Left hindlimb (tissue), 1 donor: Measurements from ENCODE around the gene PABPN1L.

Source experiments
- DNase-seq: peaks from one replicate; pipeline ENCODE4 v3.0.0-alpha.2; 2018

Gene PABPN1L

DNA sequence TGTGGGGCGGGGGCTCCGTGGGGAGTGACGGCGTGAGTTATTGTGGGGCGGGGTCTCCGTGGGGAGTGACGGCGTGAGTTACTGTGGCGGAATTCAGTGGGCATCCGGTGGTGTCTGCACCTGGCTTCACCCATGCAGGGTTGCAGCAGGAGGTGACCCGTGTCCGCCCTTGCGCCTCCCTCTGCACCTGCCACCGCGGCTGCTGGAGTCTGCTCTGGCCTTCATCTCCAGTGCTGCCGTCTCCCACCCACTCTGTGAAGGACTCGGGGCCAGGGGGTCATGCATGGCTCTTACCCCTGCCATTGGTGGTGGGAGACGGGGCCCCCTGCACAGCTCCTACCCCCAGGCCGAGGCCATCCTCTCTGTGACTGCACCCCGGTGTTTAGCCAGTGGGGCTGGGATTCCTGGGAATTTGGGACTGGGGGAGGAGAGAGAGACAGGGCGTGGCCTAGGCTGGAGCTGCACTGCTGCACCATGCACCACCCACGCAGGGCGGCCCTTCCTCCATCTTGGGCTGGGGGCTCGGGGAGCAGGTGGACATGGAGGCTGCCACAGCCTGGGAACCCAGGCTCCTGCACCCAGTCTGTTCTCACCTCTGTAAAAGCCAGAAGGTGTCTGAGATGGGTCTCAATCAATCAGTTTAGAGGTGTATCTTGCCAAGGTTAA is 1.3 kb upstream of the PABPN1L start:
- no peak for DNase-seq

DNA sequence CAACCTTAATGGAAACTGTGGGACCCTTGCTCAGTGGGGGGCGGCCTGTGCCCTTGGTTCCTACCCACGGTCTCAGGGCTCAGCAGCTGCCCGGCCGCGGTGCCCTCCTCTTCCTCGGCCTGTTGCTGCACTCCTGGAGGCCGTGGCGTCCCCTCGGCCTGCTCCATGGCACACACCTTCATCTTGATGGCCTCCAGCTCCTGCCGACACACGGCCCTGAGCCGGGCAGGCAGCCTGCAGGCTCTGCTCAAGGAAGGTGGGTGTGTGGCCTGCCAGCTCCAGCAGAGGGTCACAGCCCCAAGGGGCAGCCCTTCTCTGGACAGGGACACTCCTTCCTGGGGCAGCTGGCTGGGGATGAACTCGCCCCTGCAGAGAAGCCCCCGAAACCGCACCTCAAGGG is 718 bp downstream of the PABPN1L start:
- no peak for DNase-seq

DNA sequence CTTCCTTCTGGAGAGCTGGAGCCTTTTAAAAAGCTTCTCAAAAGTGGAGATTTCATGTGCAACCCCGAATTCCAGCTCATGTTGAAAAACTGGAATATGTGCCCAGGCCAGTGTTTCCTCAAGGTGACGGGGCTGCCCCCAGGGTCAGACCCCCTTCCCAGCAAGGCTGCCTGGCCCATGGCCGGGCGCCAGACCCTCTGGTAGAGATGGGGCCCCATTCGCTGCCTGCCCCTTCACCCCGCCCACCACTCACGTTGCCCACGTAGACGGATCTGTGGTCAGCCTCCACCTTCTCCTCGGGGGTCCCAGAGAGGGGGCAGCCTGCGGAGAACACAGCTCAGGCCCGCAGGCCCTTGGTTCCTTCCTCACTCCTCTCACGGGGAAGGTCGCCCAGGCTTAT is 1.1 kb downstream of the PABPN1L start:
- no peak for DNase-seq

DNA sequence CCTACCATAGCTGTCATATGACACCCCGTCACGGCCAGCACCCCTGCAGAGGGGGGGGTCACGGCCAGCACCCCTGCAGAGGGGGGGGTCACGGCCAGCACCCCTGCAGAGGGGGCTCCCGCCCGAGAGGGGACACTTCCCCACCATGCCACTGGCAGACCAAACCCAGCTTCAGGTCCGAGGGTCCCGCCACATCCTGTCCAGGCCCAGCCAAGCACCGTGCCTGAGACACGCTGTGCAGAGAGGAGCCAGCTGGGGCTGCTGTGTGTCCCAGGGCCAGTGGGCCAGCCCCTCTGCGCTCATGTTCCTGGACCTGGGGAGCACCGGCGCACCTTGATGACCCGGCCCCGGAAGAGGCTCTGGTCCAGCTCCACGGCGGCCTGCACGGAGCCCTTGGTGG is 1.9 kb downstream of the PABPN1L start:
- DNase-seq: no peak

DNA sequence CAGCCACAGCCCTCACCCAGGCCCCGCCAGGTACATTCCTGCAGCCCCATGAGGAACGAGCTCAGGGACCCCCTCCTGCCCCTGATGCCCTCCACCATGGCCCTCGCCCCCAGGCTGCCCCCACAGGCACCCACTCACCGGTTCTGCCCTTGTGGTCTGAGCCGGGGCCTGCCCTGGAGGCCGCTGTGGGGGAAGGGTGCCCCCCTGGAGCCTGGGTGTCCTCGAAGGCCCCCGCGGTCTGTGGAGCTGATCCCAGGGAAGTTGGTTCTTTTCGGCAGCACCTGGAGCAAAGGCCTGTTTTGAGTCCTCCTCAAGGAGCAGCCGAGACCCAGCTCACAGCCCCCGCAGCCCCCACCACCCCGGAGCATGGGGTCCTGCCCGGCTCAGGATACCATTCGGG is 2.4 kb downstream of the PABPN1L start:
- DNase-seq: no peak

DNA sequence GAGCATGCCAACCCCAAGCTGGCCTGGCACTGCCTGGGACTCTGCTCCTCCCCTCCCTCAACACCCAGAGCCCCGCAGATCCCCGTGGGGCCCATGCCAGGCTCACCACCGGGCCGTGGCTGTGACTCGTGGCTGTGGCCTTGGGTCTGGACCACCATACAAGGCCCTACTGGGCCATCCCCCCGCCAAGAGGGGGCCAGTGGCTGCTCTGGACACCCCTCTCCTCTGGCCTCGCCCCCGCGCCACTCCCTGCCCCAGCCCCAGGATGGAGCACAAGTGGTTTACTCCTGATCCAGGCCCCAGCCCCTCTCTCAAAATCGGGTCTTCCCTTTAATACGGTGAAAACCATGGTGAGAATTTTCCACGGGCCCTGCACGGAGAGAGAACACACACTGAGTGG is 3.0 kb downstream of the PABPN1L start:
- DNase-seq: no peak

DNA sequence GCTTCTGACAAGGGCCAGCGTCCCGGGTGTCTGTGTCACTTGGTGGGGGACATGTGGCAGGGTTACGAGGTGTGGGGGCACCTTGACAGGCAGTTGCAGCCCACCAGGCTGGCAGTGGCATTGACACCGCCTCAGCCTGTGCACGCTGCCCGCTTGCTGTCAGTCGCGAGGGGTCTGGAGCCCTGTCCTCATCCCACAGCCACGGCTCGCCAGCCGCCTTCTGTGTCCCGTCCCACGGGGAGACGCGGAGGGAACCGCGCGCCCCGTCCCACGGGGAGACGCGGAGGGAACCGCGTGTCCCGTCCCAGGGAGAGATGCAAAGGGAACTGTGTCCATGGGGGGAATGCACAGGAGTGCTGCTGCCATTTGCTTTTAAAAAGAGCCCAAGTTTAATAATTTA is 3.5 kb downstream of the PABPN1L start:
- no peak for DNase-seq

DNA sequence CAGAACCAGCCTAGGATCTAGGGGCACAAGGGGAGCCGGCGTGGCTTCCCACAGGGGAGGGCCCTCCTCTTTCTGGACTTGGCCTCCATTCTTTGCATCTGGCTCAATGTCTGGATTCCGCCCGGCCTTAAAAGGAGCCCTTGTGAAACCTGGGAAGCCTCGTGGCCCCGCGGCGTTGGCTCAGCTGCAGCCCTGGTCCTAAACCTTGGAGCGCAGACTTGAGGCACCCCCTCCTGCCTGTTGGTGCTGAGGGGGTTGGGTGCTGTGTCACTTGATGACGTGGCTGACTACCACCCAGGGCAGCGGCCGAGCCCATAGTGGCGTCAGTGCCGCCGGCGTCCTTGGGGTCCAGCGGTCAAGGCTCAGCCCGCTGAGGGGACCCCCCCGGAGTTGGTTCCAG is 5.1 kb downstream of the PABPN1L start:
- no peak for DNase-seq

DNA sequence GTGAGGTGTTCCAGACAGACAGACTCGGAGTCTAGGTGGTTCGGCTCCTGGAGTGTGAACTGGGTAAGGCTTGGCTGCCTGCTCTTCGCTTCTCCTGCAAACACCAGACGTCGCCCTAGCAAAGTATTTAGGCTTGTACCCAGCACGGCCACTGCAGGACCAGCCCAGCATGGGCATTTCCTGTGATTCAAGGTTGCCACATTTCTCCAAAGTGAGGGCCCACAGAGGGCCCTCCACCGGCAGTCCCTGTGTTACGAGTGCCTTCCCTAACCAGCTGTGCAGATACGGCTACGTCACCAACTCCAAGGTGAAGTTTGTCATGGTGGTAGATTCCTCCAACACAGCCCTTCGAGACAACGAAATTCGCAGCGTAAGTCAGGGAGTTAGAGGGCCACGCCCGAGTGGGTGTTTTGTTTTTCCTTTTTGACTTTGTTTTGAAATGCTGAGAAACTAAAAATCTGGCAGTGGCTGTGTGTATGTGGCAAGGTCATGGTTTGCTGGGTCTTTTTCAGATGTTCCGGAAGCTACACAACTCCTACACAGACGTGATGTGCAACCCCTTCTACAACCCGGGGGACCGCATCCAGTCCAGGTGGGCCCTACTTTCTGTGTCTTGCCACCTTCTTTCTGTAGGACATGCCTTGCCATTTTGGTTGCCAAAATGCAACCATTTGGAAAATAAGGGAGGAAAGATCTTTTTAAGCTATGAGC is 6.9 kb downstream of the PABPN1L start:
- no peak for DNase-seq

DNA sequence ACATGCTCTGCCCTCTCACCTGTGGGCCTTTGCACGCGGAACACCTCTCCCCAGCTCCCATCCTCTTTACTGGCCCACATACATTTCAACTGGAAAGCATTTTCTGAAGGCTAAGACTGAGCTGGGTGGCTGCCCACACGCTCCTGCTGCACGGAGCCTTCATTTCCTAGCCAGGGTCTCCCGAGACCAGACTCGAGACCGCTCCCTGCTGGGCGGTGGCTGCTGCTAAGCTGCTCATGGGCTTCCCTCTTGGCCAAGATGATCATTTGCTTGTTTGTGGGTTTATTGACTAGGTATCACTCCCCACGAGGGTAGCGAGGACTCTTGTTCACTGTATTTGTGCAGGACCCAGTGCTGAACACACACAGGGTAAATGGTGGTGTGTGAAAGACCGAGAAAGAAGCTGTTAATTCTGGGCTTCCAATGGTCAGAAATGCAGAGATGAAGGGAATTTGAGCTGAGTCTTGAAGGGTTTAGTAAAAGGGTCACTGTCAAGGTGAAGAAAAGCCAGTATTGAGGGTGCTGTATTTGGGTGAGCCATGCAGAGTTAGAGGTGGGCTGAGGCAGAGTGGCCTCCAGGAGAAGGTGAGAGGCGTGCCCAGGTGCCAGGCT is 8.6 kb downstream of the PABPN1L start:
- peak; percentile 71 for DNase-seq

DNA sequence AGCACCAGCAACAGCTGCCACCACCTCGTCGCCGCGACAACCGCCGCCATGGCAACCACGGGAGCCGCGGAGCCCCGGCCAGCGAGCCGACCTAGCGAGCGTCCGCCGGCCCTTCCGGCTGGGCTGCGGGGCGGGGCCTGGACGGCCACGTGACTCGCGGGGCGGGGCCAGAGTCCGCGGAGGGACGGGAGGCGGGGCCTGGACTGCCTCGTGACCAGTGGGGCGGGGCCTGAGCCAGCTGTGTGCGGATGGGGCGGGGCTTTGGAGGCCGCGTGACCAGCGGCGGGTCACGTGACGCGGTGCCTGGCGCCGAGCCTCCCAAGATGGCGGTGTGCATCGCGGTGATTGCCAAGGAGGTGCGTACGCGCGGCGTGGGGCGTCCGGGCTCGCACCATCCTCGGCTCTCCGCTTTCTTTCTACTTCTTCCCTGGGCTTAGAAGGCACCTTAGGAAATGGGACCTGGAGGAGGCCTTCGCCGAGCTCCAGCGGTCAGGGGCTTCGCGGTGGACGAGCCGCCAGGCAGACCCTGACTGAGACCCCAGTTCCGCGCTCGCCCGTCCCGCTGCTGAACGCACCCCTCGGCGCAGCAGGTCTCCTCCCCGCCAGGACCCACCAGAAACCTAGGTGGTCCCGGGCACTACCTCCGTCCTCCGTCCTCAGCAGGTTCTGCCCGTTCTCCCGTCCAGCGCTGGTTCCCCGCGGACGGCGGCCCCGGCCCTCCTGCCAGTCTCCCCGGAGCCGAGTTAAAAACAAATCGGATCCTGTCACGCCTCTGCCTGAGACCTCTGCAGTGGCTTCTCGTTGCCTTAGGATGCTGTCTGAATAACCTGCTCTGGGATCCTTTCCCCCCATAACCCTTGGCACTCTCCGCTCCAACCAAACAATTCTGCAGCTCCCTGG is 9.4 kb downstream of the PABPN1L start, which contains the start of the genes GALNS and TRAPPC2L:
Gene GALNS, minus strand, starts transcription at position 120 of the 900 bp plus-strand sequence. Its CDS starts 70 bp downstream, at position 50.
Gene TRAPPC2L, plus strand, starts transcription at position 300 of the 900 bp plus-strand sequence. Its CDS starts 24 bp downstream, at position 324.
- peak; percentile 98 for DNase-seq

DNA sequence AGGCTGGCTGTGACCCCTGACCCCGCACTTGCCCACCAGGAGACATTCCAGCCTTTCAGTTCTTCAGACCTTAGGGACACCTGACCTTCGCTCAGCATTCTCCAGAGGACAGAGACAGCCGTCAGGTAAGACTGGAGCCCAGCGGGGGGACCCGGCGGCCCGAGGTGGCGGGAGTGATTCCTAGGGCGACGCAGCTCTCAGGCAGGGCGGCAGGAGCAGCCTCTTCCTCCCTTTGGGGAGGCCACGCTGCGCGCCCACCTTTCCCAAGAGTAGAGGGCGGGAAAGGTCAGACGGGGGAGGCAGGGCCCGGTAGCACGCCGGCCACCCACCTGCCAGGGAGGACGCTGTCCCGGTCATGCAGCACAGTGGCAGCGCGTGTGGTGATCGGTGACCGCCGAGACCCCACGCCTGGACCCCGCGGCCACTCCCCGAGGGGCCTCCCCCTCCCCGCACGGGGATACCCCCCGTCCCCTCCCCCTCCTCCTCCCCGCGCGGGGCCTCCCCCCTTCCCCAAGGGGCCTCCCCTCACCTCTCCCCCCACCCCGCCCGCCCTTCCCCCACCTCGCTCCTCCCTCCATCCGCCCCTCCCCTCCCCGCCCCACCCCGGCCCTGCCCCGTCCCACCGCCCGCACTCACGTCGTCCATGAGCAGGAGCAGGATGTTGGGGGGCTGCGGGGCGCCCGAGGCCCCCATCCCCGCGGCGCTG is 10.2 kb downstream of the PABPN1L start:
- no peak for DNase-seq

DNA sequence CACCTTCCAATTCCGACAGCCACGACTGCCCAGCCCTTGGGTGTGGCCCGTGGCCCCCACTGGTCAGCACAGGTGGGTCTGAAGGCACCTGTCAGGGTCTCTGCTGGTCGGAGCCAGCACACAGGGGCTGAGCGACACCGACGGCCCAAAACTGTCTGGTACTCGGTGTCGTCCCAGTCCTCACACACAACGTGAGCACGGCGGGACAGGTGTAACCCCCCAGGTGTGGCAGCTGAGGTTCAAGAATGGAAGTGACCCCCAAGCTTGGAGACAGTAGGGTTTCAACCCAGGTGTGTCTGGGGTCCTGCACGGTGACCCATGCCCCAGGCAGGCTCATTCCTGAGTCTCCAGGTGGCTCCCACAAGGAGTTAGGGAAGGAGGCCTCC is 10.7 kb downstream of the PABPN1L start:
- peak; percentile 39 for DNase-seq

DNA sequence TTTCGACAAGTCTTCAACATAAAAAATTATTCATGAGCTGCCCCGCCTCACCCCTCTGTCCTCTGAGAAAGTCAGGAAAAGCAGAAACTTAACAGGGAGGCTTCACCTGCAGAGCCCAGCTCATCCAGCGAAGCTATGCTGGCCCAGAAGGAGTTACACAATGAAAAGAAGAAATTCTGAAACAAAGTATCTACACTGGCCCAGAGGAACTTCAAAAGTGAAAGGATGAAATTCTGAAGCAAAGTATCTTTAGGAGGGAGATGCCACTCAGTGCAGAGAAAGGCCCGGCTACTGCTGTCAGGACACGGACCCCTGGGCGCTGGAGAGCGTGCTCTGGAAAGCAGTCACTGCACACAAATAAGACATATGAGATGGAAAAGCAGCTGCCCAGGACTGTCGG is 11.3 kb downstream of the PABPN1L start:
- no peak for DNase-seq

DNA sequence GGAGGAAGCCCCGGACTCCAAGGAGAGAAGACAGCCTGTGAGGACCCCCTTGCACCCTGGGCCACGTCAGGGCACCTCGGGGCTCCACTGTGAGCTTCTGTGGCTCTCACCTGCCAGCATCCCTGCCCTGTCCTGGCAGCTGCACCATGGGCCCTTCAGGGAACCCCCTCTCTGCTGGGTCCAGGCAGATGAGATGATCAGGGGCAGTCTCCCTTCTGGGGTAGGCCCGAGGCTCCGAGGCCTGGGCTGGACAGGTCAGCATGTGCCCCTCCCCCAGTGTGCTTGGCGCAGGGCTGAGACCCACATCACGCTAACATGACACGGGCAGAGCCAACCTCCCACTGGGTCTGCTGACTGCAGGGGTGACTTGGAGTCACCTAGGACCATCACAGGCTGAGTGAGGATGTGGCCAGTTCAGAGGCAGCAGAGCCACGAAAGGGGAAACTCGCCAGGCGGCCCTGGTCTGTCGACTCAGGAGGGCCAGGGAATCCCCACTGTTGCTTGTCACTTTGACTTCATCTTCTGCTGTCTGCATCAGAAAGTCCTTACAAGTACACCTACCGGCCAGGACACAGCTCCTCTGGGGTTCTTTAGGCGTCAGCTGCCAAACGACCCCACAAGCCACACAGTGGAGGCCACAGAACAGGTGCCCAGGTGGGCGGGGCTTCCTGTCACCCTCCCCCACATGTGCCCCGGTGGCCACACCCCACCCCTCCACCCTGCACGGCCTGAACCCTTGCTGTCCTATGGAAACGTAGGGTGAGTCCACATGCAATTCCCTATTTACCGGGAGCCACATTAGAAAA is 12.0 kb downstream of the PABPN1L start:
- no peak for DNase-seq

DNA sequence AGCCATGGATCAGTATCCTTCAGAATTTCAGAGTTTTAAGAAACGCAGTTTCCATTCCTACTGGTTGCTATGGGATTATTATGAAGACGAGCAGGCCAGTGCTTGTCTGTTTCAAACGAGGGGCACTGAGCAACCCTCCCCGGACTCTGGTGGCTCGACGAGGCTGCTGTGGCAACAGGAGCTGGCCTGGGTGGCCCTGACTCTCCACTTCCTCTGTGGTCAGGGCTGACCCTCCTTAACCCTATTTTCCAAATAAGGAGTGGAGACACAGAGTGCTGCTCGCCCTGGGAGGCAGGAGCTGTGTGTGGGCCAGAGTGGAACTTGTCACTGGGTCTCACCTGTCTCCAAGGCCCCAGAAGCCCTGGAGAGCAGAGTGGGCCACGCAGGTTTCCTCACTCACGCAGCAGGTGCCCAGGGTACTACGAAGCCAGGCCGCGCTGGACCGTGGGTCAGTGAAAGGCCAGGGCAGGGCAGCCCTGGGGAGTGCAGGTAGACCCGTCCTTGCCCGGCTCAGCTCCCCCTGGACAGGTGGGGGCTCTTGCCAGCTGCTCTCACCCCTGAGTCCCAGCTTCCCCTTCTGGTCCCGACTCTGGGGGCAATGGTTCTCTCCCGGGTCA is 13.0 kb downstream of the PABPN1L start:
- DNase-seq: no peak

DNA sequence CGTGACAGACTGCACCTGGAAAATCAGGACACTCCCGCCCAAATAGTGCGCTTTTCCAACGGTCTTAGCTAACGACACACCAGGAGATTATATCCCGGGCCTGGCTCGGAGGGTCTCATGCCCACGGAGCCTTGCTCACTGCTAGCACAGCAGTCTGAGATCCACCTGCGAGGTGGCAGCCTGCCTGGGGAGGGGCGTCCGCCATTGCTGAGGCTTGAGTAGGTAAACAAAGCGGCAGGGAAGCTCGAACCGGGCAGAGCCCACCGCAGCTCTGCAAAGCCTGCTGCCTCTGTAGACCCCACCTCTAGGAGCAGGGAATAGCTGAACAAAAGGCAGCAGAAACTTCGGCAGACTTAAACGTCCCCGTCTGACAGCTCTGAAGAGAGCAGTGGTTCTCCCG is 14.8 kb downstream of the PABPN1L start:
- DNase-seq: no peak

DNA sequence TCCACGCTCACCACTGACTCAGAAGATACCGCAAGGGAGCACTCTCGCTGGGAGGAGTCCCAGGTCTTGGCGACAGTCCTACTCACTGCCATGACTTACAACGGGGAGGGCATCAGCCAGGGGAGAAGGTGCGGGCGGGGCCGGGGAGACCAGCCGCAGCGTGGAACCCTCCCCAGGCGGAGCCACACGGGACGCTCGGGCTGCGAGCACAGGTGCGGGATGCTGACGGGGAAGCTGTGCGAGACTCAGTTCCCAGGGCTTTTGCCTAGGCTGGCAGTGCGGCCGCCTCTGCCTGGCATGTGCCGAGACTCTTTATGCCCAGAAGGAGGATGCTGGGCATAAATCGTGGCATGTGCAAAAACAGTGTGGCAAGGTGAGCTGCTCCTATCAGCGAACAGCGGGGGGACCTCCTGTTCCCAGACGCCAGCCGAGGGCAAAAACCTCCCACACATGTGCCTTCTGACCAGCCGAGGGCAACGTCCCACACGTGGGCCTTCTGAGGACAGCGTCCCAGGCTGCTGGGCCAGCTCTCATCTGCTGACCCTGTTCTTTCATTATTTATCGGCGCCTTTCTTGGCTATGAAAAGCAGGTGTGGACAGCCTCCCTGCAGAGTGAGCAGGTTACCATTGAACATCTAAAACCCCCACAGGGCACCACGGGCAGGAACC is 15.8 kb downstream of the PABPN1L start:
- no peak for DNase-seq

DNA sequence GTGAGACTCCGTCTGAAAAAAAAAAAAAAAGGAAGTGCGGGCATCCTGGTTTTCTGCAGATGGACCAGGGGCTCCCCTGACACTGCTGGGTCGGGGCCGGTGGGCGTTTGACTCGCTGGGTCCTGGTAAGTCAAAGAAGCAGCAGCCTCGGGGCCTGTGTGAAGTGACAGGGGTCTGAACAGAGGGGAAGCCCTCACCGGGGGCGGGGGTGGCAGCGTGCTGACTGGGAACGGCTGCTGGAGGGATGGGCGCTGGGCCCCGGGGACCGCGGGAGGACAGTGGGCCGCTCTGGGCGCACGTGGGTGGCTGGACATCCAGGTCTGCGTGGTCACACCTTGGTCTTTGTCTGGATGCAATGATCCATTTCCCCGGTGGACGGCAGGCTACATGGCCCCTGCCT is 17.9 kb downstream of the PABPN1L start:
- no peak for DNase-seq

DNA sequence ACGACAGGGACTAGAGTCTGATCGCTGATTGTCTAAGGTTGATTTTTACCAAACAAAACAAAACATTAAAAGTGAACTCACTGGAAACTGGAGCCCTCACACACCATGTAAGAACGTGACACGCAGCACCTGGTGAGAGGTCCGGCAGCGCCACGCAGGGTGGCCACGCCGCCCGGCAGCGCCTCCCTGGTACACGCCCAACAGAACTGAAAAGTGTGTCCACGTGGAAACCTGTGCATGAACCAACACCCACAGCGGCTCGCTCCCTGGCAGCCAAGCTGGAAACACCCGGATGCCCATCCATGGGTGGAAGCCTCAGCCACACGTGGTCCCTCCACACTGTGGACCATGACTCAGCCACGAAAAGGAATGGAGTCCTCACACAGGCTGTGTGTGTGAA is 18.8 kb downstream of the PABPN1L start:
- no peak for DNase-seq

DNA sequence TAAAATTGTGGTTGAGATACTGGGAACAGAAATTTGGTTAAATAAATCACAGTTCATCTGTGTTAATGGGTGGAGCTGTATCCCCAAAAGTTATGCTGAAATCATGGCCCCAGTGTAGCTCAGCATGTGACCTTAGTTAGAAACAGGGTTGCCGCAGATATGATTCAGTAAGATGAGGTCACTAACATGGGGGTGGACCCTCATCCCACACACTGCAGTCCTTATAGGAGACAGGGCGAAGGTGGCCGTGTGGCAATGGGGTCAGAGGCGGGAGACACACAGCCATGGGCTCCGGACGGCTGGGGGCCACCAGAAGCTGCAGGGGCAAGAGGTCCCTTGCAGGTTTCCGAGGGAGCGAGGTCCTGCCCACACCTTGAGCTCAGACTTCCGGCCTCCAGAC is 20.4 kb downstream of the PABPN1L start:
- no peak for DNase-seq
